Measurements from ENCODE around the gene RASA1. TPM values are rescaled to one million over a fixed set of nuclear protein-coding genes. Genes with fewer than 3 reads are reported as not detected.
A peak's percentile ranks its signal among the peaks of the same experiment; 100 is the strongest.

The RASA1 gene
- total RNA-seq, 1 experiment from 2014 or later, result 29.6 TPM

GRCh38 chr5:87411973-87412629 lies 144.4 kb downstream of the RASA1 start:
- Histone ChIP-seq H4K8ac (replicated peaks; ENCODE audit: insufficient read length, low read depth, low read length) (no peak overlapping the region), H3K23me2 (ENCODE audit: insufficient read length, low read depth, low read length, poor library complexity, severe bottlenecking) (peaks cover 6% of the 10 kb centered on the region), H3T11ph (ENCODE audit: low read length) (no peak overlapping the region), H4K20me1 (ENCODE audit: control insufficient read depth, insufficient read depth, insufficient read length) (no peaks in the 10 kb centered on the region), H3K4ac (ENCODE audit: low read depth, low read length) (no peak overlapping the region), H3K56ac (ENCODE audit: insufficient read length, low read depth, low read length) (no peak overlapping the region), H3K14ac (ENCODE audit: insufficient read depth, low read length) (peak overlapping the region; percentile 80; the same call in 1 of the 2 replicates), H2AK5ac (ENCODE audit: insufficient read length, low read length) (no peak overlapping the region), H2BK15ac (ENCODE audit: low read depth, low read length) (no peak overlapping the region), H3K4me2 (ENCODE audit: insufficient read depth, insufficient read length, low read length) (peak overlapping the region; percentile 91), H4K91ac (ENCODE audit: insufficient read length, low read depth, low read length) (no peak overlapping the region), H3K79me2 (ENCODE audit: insufficient read depth, low read length) (peaks cover 5% of the 10 kb centered on the region; the same call in 1 of the 2 replicates), H4K5ac (ENCODE audit: insufficient read length, low read depth, low read length) (no peak overlapping the region), H3K18ac (ENCODE audit: insufficient read length, low read depth, low read length) (no peak overlapping the region), H3K27ac (ENCODE audit: insufficient read length, low read depth, low read length) (peak overlapping the region; percentile 23), H2BK5ac (ENCODE audit: insufficient read length, low read length) (no peak overlapping the region), H3K23ac (ENCODE audit: insufficient read length, low read depth, low read length) (no peak overlapping the region), H3K9me3 (ENCODE audit: control insufficient read depth, low read depth, low read length) (no peaks in the 10 kb centered on the region), H3K4me1 (ENCODE audit: insufficient read depth, low read length) (no peaks in the 10 kb centered on the region), H3K9ac (ENCODE audit: extremely low read depth, insufficient read length, low read length) (peak overlapping the region; percentile 88), H2BK12ac (ENCODE audit: insufficient read length, low read depth, low read length) (no peak overlapping the region), H3K27me3 (ENCODE audit: insufficient read depth, low read length) (no peaks in the 10 kb centered on the region), H2BK120ac (ENCODE audit: low read depth, low read length, poor library complexity, severe bottlenecking) (no peak overlapping the region), H3K79me1 (ENCODE audit: insufficient read depth, low read depth, low read length, poor library complexity, severe bottlenecking) (no peaks in the 10 kb centered on the region), H2BK20ac (ENCODE audit: low read depth, low read length, poor library complexity, severe bottlenecking) (no peak overlapping the region), H2AFZ (ENCODE audit: low read length) (no peak overlapping the region)
- Mint-ChIP-seq H3K9me3 (no peaks in the 10 kb centered on the region; a peak in 1 of 5 replicates), H3K4me3 (peak overlapping the region; percentile 89 to 97), H3K36me3 (ENCODE audit: insufficient read depth in 1 of 3, low read depth in 3 of 3) (peaks cover 21 to 39% (median 36%) of the 10 kb centered on the region in 3 experiments; a peak in 5 of 7 replicates), H3K4me1 (peaks cover 10 to 14% of the 10 kb centered on the region in 2 experiments), H3K27ac (peak overlapping the region; percentile 95 to 98 (median 96); a peak in 6 of 7 replicates), H3K27me3 (ENCODE audit: low read depth) (no peaks in the 10 kb centered on the region)
- no peak for TF ChIP-seq CTCF (conservative IDR thresholded peaks at IDR 0.05)
- peak; percentile 30 for DNase-seq
- no CpG with 5 or more reads among the region's 29 CpGs for WGBS (ENCODE audit: extremely low coverage, insufficient read length, low lambda C conversion rate)

Measured in H9 (cell line).